HG03469 (cell line): ENCODE results near the gene TOLLIP.
"Not testable (repeated sequence)": the region's sequence is repeated elsewhere in the genome, so short reads cannot be mapped to it uniquely, and the experiment has no call there.

Experiments used
- ATAC-seq: cut with Tn5 transposase; IDR thresholded peaks from one replicate; pipeline ENCODE4 v1.9.1; 2021; ENCODE audit warnings: mild to moderate bottlenecking, moderate library complexity, moderate number of reproducible peaks; ENCODE audit not compliant: unreplicated experiment

The TOLLIP gene

DNA sequence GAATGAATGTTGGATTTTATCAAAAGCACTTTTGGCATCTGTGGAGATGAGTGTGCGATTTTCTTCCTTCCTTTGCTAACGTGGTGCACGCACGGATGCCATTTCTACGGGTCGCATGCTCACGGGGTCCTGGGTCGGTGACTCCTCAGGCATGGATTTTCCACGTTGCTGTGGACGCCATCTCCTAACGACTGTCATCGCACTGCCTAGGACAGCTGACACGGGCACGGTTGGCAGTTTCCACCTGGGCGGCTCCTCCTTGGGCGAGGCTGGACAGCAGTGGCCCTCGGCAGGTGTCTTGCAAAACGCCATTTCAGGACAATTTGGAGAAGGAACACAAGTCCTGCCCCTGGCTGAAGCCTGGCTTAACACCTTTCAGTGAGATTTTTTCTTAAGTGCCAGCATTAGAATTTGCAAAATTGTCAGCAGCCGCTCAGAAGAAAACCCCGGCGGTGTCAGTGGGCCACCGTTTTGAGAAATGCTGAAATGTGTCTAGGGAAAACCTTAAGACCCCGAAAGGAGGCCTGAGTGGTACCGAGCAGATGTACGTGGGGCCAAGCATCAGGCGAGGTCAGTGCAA is 34.7 kb upstream of the TOLLIP start:
- ATAC-seq: no peak

GRCh38 chr11:1343391-1344055 is 34.1 kb upstream of the TOLLIP start:
- no peak for ATAC-seq

- no peak for ATAC-seq
Measured at GRCh38 chr11:1342946-1343345, 33.5 kb upstream of the TOLLIP start.

- no peak for ATAC-seq
Measured at GRCh38 chr11:1341928-1342524, 32.6 kb upstream of the TOLLIP start.

DNA sequence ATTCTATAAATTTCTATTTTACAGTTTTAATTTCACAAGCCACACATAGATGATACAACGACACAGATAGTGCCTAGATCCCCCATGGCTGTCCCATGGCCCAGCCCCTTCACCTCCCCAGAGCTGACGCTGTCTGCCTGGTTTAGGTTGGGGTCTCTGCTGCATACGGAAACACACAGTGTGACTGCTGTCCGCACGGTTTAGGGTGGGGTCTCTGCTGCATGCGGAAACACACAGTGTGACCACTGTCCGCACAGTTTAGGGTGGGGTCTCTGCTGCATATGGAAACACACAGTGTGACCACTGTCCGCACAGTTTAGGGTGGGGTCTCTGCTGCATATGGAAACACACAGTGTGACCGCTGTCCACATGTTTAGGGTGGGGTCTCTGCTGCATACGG is 31.8 kb upstream of the TOLLIP start:
- ATAC-seq: not testable (repeated sequence)

GRCh38 chr11:1340111-1340510 is 30.7 kb upstream of the TOLLIP start:
- ATAC-seq: no peak

- no peak for ATAC-seq
Measured at GRCh38 chr11:1339066-1339675, 29.7 kb upstream of the TOLLIP start.

GRCh38 chr11:1338201-1339065 is 29.0 kb upstream of the TOLLIP start:
- no peak for ATAC-seq

DNA sequence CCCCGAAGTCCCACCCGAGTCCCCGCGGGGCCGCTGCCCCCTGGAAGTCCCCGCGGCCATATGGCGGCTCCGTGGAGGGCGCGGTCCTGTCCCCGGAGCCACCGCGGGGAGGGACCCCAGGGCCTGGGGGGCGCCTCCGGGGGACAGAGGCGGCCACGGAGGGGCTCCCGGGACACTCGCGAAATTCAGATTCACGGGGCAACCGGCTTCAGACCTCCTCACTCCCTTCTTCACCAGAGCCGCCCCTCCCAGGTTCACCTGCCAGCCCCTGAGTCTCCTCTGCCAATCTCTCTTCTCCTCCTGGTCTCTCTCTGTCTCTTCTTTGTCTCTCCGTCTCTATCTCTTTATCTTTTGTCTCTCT is 28.2 kb upstream of the TOLLIP start:
- ATAC-seq: no peak

- no peak for ATAC-seq
Measured at GRCh38 chr11:1336836-1337646, 27.6 kb upstream of the TOLLIP start.

DNA sequence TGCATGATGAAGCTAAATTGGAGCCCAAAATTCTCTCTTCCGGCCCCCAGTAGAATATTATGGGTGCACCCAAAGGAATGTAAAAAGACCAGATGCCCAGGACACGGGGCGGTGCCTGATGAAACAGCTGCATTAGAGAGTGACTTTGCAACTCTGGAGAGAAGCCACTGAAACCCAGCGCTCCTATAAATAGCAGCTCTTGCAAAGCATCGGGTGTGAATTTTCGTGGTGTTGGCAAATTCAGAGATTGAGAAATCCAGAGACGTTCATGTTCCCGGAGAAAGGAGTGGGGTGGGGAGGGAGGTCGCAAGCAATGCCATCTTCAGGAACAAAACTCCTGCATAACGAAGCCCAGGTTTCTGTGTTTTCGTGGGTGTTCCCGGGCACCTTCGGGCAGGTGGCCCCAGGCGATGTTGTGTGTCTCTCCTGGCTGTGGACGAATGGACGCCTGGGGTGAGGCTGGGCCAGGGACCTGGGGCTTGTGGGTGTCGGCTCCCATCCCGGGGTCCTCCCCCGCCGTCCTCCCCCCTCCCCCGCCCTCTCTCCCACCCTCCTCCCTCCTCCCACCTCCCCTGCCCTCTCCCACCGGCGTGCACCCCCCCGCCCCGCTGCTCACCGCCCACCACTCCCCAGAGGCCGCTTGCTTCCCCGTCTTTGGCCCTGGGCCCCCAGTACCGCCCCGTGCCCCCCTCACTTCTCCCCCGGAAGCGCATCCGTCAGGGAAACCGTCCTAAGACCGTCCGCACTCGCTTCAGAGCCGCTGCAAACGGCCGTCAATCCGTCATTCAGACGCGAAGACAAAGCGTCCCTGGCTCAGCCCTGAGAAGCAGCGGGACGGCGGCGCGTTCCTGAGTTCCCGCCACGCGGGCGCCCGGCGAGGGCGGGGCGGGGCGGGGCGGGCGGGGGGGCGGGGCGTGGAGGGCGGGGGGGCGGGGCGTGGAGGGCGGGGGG is 26.7 kb upstream of the TOLLIP start:
- no peak for ATAC-seq

DNA sequence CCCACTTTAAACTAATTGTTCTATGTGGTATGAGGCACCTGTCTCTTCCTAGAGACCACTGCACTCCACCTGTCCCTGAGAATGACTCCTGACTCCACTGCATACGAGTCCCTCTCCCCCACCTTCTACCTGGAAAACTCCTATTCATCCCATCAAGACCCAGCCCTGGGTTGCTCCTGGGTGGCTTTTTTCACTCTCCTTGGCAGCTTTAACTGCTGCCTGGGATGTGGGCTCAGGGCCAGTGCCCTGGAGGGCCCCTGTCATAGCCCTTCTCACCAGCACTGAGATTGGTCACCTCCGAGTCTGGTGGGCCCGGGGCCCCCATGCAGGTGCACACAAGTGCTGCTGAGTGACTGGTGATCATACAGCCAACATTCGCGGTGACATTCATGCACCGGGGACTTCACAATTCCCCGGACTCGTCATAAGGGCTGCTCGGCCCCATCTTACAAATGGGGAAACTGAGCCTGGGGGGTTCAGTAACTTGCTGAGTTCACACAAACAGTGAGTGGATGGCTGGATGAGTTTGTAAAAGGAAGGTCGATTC is 25.9 kb upstream of the TOLLIP start:
- ATAC-seq: no peak

DNA sequence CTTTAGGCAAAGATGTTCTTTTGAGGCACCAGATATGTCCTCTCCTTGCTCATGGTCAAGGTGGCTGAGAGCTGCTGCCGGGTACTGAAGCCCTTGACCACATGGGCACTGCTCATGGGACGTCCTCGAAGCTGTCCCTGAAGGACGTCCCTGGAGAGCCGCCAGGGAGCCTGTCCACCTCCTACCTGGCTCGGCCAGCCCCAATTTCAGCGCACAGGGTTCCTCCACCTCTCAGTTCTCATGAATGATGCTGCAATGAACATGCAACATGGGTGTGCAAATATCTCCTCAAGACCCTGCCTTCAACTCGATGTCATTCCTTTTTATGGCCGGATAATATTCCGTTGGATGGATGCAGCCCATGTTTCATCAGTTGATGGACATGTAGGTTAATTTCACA is 24.4 kb upstream of the TOLLIP start:
- ATAC-seq: no peak

DNA sequence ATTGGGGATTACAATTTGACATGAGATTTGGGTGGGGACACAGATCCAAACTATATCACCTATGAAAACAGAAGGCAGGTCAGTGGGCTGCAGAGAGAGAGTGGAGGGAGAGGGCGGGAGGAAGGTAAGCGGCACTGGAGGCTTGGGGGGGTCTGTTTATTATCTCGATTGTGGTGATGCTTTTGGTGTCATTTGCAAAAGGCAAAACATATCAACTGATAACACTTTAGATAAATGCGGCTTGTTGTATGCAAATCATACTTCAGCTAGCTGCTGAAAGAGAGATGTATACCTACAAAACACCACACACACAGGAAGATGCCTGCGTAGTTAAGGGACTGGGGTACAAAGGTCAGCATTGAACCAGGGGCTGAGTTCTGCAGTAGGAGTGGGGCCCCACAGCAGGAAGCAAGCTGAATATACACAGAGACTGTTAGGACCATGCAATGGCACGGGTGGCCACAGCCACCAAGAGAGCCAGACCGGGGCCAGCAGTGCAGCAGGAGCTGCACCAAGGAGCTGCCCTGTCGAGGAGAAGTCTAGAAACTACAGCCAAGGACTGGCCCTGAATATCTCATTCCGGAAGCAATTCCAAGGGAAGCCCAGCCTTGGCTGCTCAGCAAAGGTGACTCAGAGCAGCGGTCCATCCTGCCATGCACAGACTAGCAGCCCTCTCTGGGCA is 23.8 kb upstream of the TOLLIP start:
- no peak for ATAC-seq

DNA sequence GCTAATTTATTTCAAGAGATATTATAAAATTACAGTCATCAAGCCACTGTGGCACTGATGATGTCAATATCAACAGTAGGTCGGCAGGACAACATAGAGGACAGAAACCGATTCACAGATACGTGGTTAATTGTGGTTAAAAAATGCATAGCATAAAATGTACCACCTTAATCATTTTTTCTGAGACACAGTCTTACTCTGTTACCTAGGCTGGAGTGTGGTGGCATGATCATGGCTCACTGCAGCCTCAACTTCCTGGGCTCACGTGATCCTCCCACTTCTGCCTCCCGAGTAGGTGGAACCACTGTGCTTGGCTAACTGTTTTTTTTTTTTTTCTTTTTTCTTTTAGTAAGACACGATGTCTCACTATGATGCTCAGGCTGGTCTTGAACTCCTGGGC is 21.0 kb upstream of the TOLLIP start:
- no peak for ATAC-seq

GRCh38 chr11:1327064-1327460 is 17.6 kb upstream of the TOLLIP start:
- no peak for ATAC-seq

DNA sequence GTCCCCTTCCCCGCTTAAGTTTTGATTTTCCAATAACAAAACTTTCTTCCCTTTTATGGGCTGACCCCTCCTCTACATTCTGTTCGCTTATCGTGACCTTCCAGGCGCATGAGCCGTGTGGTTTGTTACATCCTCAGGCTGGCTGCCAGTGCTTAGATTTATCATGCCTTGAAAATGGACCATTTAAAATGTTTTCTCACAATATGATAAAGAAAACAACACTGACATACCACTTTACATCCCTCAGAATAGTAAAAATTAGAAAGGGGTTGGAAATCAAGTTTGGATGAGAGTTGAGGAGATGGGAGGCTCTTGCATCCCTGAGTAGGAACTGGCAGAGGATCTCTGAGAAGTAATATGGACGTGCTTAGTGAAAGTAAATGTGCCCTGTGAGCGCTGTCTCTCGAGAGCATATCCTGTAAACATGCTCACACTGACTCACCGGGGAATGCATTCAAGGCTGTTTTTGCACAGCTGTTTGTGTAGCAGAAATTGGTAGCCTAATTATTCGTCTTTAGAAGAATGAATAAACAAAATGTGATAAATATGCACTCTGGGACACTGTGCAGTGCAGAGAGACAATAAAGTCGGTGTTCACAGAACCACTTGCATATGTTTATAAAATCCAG is 17.1 kb upstream of the TOLLIP start:
- ATAC-seq: no peak

GRCh38 chr11:1323774-1324173 is 14.3 kb upstream of the TOLLIP start:
- no peak for ATAC-seq
